NK-92 treated with Interleukin-12 subunit alpha and Interleukin-12 subunit beta, amount 100 ng/mL, for 24 hours (cell line): ENCODE results near the gene HTN3.
"Not testable (repeated sequence)": the region's sequence is repeated elsewhere in the genome, so short reads cannot be mapped to it uniquely, and the experiment has no call there.

Experiments
- DNase-seq: peaks from one replicate; lab custom pipeline; 2025; lab: John Stamatoyannopoulos, UW

Gene HTN3

GRCh38 chr4:70028159-70028558 is at the start of gene HTN3:
TSS of gene HTN3 (plus strand) at chr4:70028459. CDS start at chr4:70030741, 2,282 bp downstream.
- DNase-seq = not testable (repeated sequence)

- DNase-seq = no peak
Observed at GRCh38 chr4:69984030-69984443, 44.2 kb upstream of the HTN3 start.

GRCh38 chr4:69986663-69987062 is 41.6 kb upstream of the HTN3 start:
- DNase-seq = no peak

DNA sequence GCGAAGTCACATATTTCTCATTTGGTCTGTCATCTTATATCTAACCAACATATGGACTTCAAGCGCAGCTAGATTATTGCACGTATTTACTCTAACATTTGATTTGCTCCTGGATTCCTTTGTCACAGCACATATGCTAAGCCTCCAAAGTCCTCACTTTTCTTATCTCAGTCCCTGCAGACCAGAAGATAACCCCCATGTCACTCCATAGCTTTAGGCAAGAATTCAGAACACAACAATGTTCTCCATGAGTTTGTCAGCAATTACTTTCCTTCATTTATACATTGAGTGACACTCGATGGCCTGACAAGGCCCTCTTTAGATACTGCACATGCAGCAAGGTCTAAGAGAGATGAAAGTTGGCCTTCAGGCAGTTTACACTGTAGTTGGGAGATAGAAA is 37.2 kb upstream of the HTN3 start:
- no peak for DNase-seq

DNA sequence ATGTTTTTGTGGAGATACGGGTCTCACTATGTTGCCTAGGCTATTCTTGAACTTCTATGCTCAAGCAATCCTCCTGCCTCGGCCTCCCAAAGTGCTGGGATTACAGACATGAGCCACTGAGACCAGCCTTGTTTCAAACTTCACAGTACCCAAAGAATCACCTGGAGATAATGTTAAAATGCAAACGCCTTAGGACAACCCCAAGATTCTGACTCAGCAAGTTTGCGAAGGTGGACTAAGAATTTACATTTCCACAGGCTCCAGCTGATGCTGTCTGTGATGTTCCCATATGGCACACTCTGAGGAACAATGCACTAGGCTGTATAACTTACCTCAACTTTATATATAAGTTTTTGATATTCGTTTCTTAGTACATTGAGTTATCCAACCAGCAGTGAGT is 33.5 kb upstream of the HTN3 start:
- DNase-seq = no peak

GRCh38 chr4:69995526-69996016 is 32.7 kb upstream of the HTN3 start, which contains the start of gene STATH:
TSS of gene STATH (plus strand) at chr4:69995966. CDS start at chr4:69998438, 2,472 bp downstream.
- no peak for DNase-seq

DNA sequence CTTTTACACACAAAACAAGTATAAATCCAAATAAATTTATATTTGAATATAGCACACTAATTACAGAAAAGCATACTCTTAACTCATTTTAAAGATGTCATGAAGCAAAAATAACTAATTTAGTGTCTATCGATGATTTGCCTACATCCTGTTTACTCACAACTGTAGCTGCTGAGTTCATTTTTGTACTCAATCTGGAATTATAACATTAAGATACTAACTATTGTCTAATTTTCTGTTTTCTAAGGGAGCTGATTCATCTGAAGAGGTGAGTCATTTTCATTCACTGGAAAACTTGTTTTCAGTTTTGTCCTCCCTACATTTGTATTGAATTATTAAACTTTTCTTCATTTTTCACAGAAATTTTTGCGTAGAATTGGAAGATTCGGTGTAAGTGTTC is 28.8 kb upstream of the HTN3 start:
- no peak for DNase-seq

DNA sequence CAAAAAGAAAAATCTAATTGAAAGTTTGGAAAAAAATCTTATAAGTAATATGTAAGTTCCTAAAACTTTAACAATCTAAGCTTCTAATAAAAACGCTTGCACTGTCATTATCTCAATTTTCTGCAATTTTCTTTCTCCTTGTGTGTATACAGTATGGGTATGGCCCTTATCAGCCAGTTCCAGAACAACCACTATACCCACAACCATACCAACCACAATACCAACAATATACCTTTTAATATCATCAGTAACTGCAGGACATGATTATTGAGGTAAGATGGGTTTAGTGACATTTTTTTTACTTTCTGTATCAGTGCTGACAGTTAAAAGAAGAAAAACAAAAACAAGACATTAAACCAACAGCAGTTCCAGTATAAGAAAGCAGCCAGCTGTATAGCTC is 27.5 kb upstream of the HTN3 start:
- DNase-seq = no peak

DNA sequence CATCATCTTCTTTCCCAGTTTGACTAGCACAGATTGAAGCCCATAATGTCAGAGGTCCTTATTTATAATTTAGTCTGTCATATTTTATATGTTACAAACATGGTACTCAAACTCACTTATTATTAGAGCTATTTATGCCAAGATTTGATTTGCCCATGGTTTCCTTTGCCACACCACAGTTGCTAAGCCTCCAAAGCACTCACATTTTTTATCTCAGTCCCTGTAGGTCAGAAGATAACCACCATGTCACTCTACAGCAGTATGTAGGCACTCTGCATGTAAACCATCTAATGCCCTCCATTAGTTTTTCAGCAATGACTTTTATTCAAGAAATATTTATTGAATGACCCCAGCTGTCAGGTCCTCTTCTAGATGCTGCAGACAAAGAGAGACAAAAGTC is 25.8 kb upstream of the HTN3 start:
- DNase-seq = no peak

- no peak for DNase-seq
Observed at GRCh38 chr4:70008771-70009170, 19.5 kb upstream of the HTN3 start.

DNA sequence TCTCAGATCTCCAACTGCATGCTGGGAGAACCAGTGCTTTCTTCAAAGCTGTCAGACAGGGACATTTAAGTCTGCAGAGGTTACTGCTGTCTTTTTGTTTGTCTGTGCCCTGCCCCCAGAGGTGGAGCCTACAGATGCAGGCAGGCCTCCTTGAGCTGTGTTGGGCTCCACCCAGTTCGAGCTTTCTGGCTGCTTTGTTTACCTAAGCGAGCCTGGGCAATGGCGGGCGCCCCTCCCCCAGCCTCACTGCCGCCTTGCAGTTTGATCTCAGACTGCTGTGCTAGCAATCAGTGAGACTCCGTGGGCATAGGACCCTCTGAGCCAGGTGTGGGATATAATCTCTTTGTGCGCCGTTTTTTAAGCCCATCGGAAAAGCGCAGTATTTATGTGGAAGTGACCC is 9.3 kb upstream of the HTN3 start:
- DNase-seq = not testable (repeated sequence)

DNA sequence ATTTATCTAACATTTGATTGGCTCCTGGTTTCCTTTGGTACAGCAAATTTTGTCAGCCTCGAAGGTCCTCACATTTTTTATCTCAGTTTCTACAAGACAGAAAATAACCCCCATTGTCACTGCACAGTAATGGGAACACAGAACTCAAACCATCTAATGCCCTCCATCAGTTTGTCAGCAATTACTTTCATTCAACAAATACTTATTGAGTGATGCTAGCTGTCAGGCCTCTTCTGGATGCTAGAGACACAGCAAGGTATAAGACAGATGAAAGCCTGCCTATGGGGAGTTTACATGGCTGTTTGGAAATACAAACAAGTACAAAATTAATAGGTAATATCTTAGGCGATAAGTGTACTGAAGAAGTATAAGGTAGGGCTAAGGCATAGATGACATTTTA is 5.0 kb upstream of the HTN3 start:
- DNase-seq = no peak

GRCh38 chr4:70027011-70027410 is 1.2 kb upstream of the HTN3 start:
- DNase-seq = no peak

- DNase-seq = not testable (repeated sequence)
Observed at GRCh38 chr4:70037559-70037958, 9.3 kb downstream of the HTN3 start.

DNA sequence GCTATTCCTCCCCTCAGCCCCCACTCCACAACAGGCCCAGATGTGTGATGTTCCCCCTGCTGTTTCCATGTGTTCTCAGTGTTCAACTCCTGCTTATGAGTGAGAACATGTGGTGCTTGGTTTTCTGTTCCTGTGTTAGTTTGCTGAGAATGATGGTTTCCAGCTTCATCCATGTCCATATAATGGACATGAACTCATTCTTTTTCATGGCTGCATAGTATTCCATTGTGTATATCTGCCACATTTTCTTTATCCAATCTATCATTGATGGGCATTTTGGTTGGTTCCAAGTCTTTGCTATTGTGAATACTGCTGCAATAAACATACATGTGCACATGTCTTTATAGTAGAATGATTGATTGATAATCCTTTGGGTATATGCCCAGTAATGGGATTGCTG is 11.7 kb downstream of the HTN3 start:
- DNase-seq = not testable (repeated sequence)

- DNase-seq = no peak
Observed at GRCh38 chr4:70041652-70042286, 13.5 kb downstream of the HTN3 start.

- DNase-seq = not testable (repeated sequence)
Observed at GRCh38 chr4:70050138-70050537, 21.9 kb downstream of the HTN3 start, which contains the start of gene HTN1. TSS of gene HTN1 (plus strand) at chr4:70050438. CDS start at chr4:70053077, 2,639 bp downstream.

- DNase-seq = not testable (repeated sequence)
Observed at GRCh38 chr4:70056534-70056933, 28.3 kb downstream of the HTN3 start.

DNA sequence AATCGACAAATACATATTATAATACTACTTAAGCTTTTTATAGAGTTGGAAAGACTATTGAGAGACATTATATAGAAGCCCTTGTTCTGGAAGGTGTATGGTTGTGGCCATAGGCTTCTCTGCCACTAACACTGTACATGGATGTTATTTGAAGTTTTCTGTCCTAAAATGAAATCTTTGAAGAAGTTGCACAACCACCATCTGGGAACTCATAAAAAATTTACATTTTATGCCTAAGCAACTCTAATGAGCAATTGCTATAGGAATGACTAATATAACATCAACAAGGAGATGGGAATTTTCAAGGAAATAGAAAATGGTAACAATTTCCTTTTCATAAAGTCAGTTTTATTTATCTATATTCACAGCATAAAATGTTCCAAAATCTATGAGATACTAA is 29.4 kb downstream of the HTN3 start:
- DNase-seq = no peak

DNA sequence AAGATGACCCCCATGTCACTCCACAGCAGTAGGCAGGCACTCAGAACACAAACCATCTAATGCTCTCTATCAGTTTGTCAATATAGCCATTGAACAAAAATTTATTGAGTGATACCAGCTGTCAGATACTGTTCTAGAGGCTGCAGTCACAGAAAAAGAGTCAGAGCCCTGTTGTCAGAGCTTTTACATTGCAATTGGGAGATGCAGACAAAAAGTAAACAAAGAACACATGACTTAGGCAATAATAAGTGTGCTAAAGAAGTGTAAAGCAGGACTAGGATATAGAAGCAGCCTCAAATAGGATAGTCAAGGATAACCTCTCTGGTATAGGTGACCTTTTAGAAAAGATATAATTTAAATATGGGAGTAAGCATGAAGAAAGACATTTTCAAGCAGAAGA is 30.9 kb downstream of the HTN3 start:
- no peak for DNase-seq

GRCh38 chr4:70062000-70062399 is 33.7 kb downstream of the HTN3 start:
- DNase-seq = no peak

- no peak for DNase-seq
Observed at GRCh38 chr4:70080205-70080604, 51.9 kb downstream of the HTN3 start.
